Inflammatory macrophage treated with lipopolysaccharide for 4 hours (primary cell): ENCODE results near the gene ADARB2.
"Not testable (repeated sequence)": the region's sequence is repeated elsewhere in the genome, so short reads cannot be mapped to it uniquely, and the experiment has no call there.

Source experiments
- DNase-seq: peaks from one replicate; pipeline ENCODE4 v3.0.0-alpha.2; 2020

The ADARB2 gene

GRCh38 chr10:1737222-1738061 lies at the start of gene ADARB2:
TSS of gene ADARB2 (minus strand) at chr10:1737525.
- DNase-seq, result no peak

GRCh38 chr10:1785835-1786234 lies 48.5 kb upstream of the ADARB2 start:
- DNase-seq, result no peak

DNA sequence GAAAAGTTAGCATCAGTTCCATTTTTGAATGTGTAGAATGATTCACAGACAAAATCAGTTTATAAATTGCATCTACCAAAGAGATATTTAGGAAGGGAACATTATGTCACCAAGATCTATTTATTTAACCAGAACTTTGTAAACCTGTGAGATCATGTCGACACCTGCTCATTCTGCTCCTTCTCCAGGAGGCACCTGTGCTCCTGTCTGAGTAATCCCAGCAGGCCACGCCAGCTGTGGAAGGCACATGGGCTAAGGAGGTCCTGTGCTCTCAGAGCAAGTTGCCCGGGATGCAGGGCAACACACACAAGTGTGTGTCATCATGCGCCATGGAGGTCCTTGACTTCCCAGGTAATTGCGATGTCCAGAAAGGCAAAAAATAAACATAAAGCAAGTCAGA lies 45.5 kb upstream of the ADARB2 start:
- no peak for DNase-seq

DNA sequence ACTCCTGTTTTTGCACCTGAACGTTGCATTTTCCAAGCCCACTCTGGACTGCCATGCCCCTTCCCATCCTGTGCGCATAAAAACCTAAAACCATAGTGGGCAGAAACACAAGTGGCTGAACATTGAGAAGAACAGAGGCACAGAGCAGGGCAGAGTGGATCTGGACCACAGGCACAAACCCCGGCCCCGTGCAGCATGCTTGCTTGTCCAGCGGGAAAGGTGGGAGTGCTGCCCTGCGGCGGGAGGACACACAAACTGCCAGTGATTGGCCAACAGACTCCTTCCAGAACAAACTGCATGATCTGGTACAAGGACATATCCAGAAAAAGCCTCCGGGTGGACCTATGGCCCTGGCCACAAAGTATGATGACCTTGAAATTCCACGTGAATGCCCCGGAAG lies 42.5 kb upstream of the ADARB2 start:
- DNase-seq, result no peak

DNA sequence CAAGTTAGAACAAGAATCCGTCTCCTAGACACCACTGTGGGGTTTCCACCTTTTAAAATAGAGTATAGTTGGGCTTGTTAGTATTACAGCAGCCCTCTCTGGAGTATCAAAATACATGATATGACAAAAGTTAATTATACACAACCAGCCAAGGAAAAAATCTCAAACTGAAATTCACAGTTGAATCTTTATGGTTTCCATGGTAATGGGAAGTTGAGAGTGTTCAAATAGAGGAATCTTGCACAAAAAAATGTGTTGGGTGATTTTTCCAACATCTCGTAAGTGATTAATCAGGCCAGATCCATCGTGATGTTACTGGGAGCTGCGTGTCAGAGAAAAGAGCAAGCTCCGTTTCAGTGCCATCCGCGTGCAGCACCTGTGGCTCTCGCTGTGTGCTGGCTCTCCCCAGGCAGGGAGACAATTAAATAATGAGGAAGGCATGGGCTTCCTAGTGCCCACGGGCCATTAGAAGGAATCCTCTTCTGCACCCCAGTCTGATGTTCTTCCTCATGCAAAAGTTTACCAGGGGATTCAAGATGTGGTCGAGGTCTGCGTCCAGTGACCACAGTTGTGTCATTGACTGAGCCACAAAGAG lies 41.1 kb upstream of the ADARB2 start:
- DNase-seq, result no peak

DNA sequence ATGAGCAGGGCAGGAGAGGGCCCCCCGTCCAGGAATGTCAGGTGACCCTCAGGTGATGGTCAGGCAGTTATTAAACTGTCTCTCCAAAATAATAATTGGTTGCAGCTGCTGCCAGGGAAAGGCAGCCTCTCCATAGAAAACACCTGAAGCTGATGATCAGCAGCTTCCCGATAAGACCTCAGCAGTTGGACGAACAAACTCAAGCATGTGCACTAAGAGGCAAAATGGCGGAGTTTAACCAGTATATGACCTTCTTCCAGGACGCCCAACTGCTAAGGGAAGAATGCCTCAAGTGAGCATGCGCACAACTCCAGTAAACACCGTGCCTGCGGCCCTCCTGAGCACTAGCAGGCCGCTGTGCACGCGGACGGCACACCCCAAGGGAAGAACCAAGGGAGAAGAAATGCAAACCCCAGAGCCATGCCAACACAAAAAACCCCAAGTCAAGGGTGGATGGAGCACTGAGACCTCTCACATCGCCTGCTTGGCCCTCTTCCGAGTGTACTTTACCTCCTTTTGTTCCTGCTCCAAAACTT lies 38.9 kb upstream of the ADARB2 start:
- no peak for DNase-seq

- DNase-seq, result no peak
Observed at GRCh38 chr10:1774796-1775195, 37.5 kb upstream of the ADARB2 start.

DNA sequence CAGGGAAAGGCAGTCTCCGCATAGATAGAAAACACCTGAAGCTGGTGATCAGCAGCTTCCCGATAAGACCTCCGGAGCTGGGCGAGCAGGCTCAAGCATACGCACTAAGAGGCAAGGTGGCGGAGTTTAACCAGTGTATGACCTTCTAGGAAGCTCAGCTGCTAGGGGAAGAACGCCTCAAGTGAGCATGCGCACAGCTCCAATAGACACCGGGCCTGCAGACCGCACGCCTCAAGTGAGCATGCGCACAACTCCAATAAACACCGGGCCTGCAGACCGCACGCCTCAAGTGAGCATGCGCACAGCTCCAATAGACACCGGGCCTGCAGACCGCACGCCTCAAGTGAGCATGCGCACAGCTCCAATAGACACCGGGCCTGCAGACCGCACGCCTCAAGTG lies 35.9 kb upstream of the ADARB2 start:
- DNase-seq, result not testable (repeated sequence)

DNA sequence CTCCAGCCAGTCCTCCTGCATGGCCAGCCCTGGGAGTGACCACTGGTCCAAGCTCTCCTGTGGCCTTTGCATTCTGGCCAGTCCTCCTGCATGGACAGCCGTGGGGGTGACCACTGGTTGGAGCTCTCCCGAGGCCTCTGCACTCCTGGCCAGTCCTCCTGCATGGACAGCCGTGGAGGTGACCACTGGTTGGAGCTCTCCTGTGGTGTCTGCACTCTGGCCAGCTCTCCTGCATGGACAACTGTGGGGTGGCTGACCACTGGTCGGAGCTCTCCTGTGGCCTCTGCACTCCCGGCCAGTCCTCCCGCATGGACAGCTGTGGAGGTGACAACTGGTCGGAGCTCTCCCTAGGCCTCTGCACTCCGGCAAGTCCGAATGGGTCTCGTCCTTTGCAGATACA lies 28.7 kb upstream of the ADARB2 start:
- DNase-seq, result no peak

GRCh38 chr10:1762076-1762475 lies 24.8 kb upstream of the ADARB2 start:
- DNase-seq, result no peak

- no peak for DNase-seq
Observed at GRCh38 chr10:1754506-1755153, 17.3 kb upstream of the ADARB2 start.

DNA sequence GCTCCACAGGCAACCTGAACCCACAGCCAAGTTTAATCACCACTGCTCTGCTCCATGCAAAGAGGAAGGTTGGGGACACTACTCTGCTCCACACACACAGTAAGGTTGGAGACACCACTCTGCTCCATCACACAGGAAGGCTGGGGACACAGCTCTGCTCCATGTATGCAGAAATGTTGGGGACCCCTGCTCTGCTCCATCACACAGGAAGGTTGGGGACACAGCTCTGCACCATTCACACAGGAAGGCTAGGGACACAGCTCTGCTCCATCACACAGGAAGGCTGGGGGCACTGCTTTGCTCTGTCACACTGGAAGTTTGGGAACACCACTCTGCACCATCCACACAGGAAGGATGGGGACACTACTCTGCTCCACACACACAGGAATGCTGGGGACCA lies 14.8 kb upstream of the ADARB2 start:
- no peak for DNase-seq

DNA sequence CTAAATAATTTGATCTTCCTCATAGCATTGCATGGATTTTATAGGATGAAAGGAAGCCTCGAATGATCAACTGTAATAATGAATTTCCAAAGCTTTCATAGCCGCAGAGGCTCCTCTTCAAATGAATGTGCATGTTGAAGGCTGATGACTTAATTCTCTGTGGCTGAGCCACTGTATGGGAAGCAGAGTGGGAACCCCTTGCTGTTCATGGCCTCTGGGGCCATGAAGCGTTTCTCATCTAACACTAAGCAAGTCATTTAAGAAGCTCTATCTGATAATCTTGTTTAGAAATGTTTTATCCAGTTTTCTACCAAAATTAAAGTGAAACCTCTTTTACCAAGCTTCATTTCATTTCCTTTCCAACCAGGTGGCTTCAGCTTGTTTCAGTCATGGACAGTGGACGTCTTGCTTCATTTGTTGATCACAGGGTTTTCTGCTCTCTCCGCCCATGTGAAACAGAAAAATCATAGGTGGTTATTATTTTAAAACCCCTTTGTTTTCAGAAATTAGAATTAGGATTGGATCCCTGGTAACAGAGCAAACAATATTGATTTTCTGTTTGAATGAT lies 10.3 kb upstream of the ADARB2 start:
- no peak for DNase-seq

DNA sequence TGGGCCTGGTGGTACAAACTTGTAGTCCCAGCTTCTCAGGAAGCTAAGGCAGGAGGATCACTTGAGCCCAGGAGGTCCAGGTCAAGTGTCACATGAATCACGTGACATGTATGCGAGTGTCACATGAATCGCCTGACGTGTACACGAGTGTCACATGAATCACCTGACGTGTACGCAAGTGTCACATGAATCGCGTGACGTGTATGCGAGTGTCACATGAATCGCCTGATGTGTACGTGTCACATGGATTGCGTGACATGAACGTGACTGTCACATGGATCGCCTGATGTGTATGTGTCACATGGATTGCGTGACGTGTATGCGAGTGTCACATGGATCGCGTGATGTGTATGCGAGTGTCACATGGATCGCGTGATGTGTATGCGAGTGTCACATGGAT lies 9.5 kb upstream of the ADARB2 start:
- no peak for DNase-seq

GRCh38 chr10:1745780-1746456 lies 8.6 kb upstream of the ADARB2 start:
- no peak for DNase-seq

- DNase-seq, result no peak
Observed at GRCh38 chr10:1744524-1744923, 7.2 kb upstream of the ADARB2 start.

GRCh38 chr10:1743141-1743540 lies 5.8 kb upstream of the ADARB2 start:
- no peak for DNase-seq

DNA sequence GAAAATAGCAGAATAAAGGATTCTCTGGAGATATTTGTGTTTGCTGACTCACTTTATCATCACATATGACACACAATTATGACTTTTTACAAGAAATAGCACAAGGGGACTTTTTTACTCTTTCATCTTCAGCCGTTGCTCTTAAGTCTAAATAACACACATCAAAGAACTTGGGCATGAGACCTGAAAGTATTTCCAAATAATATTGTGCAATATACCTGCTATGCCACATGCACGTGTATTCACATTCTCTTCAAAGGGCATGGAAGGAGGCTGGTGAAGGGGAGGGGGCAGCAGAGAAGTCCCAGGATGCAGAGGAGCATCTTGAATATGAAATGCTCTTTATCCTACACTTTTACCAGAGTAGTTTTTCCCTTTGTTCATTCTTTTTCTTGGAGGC lies 4.1 kb upstream of the ADARB2 start:
- no peak for DNase-seq

GRCh38 chr10:1739751-1740150 lies 2.4 kb upstream of the ADARB2 start:
- DNase-seq, result no peak

GRCh38 chr10:1738950-1739349 lies 1.6 kb upstream of the ADARB2 start:
- DNase-seq, result no peak

- no peak for DNase-seq
Observed at GRCh38 chr10:1736972-1737221, 428 bp downstream of the ADARB2 start.

- no peak for DNase-seq
Observed at GRCh38 chr10:1736144-1736971, 967 bp downstream of the ADARB2 start.
